ENCODE data around the gene AGO3. TPM values are rescaled to one million over a fixed set of nuclear protein-coding genes. Genes with fewer than 3 reads are reported as not detected.
"Not testable (repeated sequence)": the region's sequence is repeated elsewhere in the genome, so short reads cannot be mapped to it uniquely, and the experiment has no call there.

Gene AGO3
- total RNA-seq, 1 donor from 2014 or later: 32.7 TPM

DNA sequence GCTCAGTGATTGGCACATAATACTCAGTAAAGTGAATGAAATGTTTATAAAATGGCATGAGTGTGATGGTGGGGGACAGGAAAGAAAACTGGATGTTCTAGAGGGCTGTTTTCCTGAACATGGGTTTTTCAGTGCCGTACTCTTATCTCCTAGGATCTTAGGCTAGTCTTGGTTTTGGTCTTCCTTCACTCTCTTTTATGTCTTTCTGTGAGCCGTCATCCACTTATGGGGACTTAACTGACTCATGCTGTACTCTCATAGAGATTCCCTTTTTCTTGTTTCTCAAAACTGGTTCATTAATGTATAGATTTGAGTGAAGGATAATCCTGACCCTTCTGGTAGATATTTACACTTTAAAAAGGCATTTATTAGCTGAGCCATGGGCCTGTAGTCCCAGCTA, 16.6 kb downstream of the AGO3 start:
- no peaks in the 10 kb centered on the region for H3K4me1 Mint-ChIP-seq (ENCODE audit: low read depth, unreplicated experiment)
- no peaks in the 10 kb centered on the region for H3K36me3 Mint-ChIP-seq (ENCODE audit: unreplicated experiment)
- no peak overlapping the region for H3K27ac Mint-ChIP-seq (ENCODE audit: unreplicated experiment)
- H3K27me3 Mint-ChIP-seq (ENCODE audit: unreplicated experiment): no peaks in the 10 kb centered on the region
- TF ChIP-seq, protein P1, sequence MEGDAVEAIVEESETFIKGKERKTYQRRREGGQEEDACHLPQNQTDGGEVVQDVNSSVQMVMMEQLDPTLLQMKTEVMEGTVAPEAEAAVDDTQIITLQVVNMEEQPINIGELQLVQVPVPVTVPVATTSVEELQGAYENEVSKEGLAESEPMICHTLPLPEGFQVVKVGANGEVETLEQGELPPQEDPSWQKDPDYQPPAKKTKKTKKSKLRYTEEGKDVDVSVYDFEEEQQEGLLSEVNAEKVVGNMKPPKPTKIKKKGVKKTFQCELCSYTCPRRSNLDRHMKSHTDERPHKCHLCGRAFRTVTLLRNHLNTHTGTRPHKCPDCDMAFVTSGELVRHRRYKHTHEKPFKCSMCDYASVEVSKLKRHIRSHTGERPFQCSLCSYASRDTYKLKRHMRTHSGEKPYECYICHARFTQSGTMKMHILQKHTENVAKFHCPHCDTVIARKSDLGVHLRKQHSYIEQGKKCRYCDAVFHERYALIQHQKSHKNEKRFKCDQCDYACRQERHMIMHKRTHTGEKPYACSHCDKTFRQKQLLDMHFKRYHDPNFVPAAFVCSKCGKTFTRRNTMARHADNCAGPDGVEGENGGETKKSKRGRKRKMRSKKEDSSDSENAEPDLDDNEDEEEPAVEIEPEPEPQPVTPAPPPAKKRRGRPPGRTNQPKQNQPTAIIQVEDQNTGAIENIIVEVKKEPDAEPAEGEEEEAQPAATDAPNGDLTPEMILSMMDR (IDR thresholded peaks at IDR 0.05; ENCODE audit: partially characterized antibody, unreplicated experiment): no peak
- no peak for DNase-seq
- H3K4me3 Mint-ChIP-seq (ENCODE audit: unreplicated experiment): no peak overlapping the region
- no peaks in the 10 kb centered on the region for H3K9me3 Mint-ChIP-seq (ENCODE audit: unreplicated experiment)

GRCh38 chr1:35958558-35958957, 27.7 kb downstream of the AGO3 start:
- no peaks in the 10 kb centered on the region for H3K27me3 Mint-ChIP-seq (ENCODE audit: unreplicated experiment)
- DNase-seq: no peak
- H3K36me3 Mint-ChIP-seq (ENCODE audit: unreplicated experiment): no peaks in the 10 kb centered on the region
- no peak overlapping the region for H3K4me3 Mint-ChIP-seq (ENCODE audit: unreplicated experiment)
- TF ChIP-seq, protein P1 (IDR thresholded peaks at IDR 0.05; ENCODE audit: partially characterized antibody, unreplicated experiment): no peak
- H3K27ac Mint-ChIP-seq (ENCODE audit: unreplicated experiment): no peak overlapping the region
- H3K9me3 Mint-ChIP-seq (ENCODE audit: unreplicated experiment): no peaks in the 10 kb centered on the region
- no peaks in the 10 kb centered on the region for H3K4me1 Mint-ChIP-seq (ENCODE audit: low read depth, unreplicated experiment)

DNA sequence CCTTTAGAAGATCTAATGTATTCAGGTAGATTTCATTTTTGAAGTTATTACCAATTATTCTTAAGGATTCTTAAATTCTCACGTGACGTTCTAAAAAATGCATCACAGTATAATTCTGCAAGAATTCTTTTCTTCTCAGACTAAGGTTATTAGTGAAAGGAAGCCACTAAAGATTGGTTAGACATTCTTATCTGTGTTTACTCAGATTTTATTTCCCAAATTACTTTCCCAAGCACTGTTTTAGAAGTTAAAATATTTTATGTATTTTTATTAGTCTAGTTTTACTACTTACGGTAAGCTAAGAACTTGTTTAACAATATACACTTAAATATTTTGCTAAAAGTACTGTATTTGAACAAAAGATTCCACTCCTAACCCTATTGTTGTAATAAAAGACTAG, 28.4 kb downstream of the AGO3 start:
- Mint-ChIP-seq H3K36me3 (ENCODE audit: unreplicated experiment) (no peaks in the 10 kb centered on the region), H3K4me3 (ENCODE audit: unreplicated experiment) (no peak overlapping the region), H3K27ac (ENCODE audit: unreplicated experiment) (no peak overlapping the region), H3K27me3 (ENCODE audit: unreplicated experiment) (no peaks in the 10 kb centered on the region), H3K4me1 (ENCODE audit: low read depth, unreplicated experiment) (no peaks in the 10 kb centered on the region), H3K9me3 (ENCODE audit: unreplicated experiment) (no peaks in the 10 kb centered on the region)
- TF ChIP-seq, protein P1 (IDR thresholded peaks at IDR 0.05; ENCODE audit: partially characterized antibody, unreplicated experiment): no peak
- no peak for DNase-seq

GRCh38 chr1:35962952-35963351, 32.0 kb downstream of the AGO3 start:
- Mint-ChIP-seq H3K36me3 (ENCODE audit: unreplicated experiment) (no peaks in the 10 kb centered on the region), H3K9me3 (ENCODE audit: unreplicated experiment) (no peaks in the 10 kb centered on the region), H3K4me3 (ENCODE audit: unreplicated experiment) (no peak overlapping the region), H3K27me3 (ENCODE audit: unreplicated experiment) (no peaks in the 10 kb centered on the region), H3K27ac (ENCODE audit: unreplicated experiment) (no peak overlapping the region), H3K4me1 (ENCODE audit: low read depth, unreplicated experiment) (no peaks in the 10 kb centered on the region)
- no peak for DNase-seq
- TF ChIP-seq, protein P1 (IDR thresholded peaks at IDR 0.05; ENCODE audit: partially characterized antibody, unreplicated experiment): no peak

DNA sequence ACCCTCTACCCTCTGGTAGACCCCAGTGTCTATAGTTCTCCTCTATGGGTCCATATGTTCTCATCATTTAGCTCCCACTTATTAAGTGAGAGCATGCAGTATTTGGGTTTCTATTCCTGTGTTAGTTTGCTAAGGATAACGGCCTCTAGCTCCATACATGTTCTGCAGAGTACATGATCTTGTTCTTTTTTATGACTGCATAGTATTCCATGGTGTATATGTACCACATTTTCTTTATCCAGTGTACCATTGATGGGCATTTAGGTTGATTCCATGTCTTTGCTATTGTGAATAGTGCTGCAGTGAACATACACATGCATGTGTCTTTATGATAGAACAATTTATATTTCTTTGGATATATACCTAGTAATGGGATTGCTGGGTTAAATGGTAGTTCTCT, 33.4 kb downstream of the AGO3 start:
- not testable (repeated sequence) for H3K27me3 Mint-ChIP-seq (ENCODE audit: unreplicated experiment); H3K36me3 Mint-ChIP-seq (ENCODE audit: unreplicated experiment); H3K4me3 Mint-ChIP-seq (ENCODE audit: unreplicated experiment); H3K9me3 Mint-ChIP-seq (ENCODE audit: unreplicated experiment); DNase-seq; H3K27ac Mint-ChIP-seq (ENCODE audit: unreplicated experiment); H3K4me1 Mint-ChIP-seq (ENCODE audit: low read depth, unreplicated experiment)

DNA sequence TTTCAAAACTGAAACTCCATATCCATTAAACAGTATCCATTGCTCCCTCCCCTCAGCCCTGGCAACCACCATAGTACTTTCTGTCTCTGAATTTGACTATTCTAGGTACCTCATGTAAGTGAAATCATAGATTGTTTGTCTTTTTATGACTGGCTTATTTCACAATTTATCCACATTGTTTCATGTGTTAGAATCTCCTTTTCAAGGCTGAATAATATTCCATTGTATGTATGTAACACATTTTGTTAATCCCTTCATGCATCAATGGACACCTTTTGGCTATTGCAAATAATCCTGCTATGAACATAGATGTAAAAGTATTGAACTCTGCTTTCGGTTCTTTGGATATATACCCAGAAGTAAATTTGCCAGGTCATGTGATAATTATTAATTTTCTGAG, 37.5 kb downstream of the AGO3 start:
- no peaks in the 10 kb centered on the region for H3K36me3 Mint-ChIP-seq (ENCODE audit: unreplicated experiment)
- no peak for DNase-seq
- no peaks in the 10 kb centered on the region for H3K9me3 Mint-ChIP-seq (ENCODE audit: unreplicated experiment)
- H3K27ac Mint-ChIP-seq (ENCODE audit: unreplicated experiment): no peak overlapping the region
- TF ChIP-seq, protein P1 (IDR thresholded peaks at IDR 0.05; ENCODE audit: partially characterized antibody, unreplicated experiment): no peak
- H3K27me3 Mint-ChIP-seq (ENCODE audit: unreplicated experiment): no peaks in the 10 kb centered on the region
- H3K4me3 Mint-ChIP-seq (ENCODE audit: unreplicated experiment): no peak overlapping the region
- H3K4me1 Mint-ChIP-seq (ENCODE audit: low read depth, unreplicated experiment): no peaks in the 10 kb centered on the region
